Stimulated activated CD4-positive, alpha-beta T cell treated with anti-CD3 and anti-CD28 coated beads, Interleukin-4, amount 100 ng/mL, for 48 hours (primary cell): ENCODE measurements around the gene TLX1.

ENCODE experiments used
- DNase-seq, 2 donors: peaks; one replicate each; pipeline ENCODE4 v3.0.0-alpha.2; 2020; ENCODE audit warnings: low read depth in 2 of 2

TLX1 gene

DNA sequence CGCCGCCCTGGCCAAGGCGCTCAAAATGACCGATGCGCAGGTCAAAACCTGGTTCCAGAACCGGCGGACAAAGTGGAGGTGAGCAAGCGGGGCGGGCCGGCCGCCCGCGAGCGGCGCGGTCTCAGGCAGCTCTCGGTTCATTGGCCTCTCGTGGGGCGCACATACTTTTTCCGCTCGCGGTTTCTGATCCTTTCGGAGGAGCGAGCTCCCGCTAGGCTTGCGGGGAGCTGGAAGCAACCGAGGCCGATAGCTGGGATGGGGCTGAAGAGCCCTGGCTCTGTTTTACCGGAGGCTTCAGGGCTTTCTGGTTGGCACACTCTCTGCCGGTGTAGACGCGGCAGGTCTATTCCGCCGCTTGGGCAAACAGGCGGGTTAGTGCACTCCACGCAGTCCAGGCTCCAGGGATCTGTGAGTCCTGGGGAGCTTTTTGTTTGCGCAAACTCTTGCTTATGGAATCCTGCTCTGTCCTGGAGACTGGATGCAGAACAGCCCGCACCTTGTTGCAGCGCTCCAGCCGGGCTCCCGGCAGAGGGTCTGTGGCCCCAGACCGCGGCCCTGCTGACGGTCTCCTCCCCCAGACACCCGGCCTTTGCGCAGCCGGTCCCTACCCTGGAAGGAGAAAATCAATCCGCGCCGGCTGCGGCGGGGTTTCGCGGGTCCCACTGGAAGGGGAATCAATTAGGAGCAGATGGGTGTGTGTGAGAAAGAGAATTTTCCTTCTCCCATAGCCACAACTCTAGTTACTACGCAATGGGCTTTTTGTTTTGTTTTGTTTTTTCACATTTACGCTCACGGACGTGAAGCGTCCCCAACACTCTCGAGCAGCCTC lies 3.4 kb downstream of the TLX1 start:
- DNase-seq: no peak

GRCh38 chr10:101135141-101136006 lies 4.3 kb downstream of the TLX1 start:
- no peak for DNase-seq

DNA sequence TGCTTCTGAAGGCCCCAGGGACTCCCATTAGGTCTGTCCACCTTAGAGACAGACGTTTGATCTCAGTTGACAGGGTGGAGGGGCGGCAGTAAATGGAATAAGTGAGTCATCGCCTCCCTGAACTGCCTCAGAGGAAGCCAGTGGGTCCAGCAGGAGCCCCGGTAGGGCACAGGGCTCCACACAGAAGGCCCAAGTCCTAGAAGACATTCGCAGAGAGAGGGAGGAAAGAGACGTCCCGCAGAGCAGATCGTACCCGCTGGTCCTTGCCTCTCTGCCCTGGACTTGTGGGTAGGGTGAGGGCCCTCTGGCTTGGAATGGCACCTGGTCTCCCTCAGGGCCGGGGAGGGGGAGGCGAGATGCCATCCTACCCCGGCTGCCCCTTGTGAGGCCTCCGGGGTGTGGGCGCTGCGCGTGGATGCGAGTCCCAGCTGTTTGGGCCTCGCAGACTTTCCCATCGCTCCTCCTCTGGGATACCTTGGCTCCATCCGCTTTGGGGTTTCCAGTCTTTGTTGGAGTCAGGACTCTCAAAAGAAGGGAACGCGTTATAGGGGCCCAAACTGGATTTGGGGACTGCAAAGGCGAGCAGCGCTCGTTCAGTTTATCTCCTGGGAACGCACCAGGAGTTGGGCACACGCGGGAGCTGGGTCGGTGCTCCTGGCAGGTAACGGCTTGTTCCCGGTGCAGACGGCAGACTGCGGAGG lies 5.1 kb downstream of the TLX1 start:
- DNase-seq: no peak

DNA sequence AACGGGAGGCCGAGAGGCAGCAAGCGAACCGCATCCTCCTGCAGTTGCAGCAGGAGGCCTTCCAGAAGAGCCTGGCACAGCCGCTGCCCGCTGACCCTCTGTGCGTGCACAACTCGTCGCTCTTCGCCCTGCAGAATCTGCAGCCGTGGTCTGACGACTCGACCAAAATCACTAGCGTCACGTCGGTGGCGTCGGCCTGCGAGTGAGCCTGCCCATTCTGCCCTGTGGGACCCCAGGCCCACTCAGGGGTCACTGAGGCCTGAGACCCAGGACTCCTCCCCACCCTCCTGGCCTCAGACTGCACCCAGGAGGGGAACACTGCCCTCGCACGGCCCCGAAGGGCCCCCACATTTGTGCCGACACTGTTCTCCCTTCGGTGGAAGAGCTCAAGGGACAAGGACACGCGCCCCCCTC lies 5.6 kb downstream of the TLX1 start:
- DNase-seq: no peak

DNA sequence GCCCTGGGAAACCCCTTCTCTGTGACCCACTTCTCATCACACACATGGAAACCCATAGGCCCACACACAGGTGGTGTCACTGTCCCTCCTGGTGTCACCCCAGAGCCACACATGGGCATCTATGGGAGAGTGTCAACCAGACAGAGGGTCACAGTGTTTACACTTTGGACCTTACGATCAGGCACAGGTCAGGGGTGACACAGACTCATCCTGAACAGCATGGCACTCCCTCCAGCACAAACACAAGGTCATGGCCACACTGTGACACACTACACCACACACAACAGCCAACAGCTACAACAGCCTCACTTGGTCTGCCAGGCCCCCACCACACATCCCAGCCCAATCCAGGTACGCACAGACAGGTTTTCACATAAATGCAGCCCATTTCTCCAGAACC lies 6.2 kb downstream of the TLX1 start:
- DNase-seq: no peak

GRCh38 chr10:101138788-101139420 lies 7.8 kb downstream of the TLX1 start:
- DNase-seq: no peak

DNA sequence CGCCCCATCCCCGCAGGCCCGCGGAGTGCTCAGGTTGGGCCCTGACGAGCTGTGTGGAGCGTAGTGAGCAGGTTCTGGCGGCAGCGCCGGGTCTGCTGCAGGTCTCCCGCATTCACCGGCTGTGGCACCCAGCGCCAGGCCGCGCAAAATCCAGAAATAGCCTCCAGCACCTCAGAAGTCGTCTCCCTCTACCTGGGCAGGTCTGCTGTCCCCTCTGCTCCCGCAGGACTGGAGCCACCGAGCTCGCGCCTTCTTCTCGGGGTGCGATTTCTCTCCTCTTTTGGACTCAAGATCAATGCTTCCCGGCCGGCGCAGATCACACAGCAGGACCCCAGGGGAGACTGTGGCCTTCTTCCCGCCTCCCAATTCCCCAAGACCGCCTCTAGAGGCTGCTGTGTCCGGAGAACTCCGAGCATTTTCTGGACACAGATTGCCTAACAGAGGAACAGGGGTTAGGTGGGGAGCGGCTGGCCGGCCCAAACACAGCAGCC lies 8.4 kb downstream of the TLX1 start:
- DNase-seq: no peak

DNA sequence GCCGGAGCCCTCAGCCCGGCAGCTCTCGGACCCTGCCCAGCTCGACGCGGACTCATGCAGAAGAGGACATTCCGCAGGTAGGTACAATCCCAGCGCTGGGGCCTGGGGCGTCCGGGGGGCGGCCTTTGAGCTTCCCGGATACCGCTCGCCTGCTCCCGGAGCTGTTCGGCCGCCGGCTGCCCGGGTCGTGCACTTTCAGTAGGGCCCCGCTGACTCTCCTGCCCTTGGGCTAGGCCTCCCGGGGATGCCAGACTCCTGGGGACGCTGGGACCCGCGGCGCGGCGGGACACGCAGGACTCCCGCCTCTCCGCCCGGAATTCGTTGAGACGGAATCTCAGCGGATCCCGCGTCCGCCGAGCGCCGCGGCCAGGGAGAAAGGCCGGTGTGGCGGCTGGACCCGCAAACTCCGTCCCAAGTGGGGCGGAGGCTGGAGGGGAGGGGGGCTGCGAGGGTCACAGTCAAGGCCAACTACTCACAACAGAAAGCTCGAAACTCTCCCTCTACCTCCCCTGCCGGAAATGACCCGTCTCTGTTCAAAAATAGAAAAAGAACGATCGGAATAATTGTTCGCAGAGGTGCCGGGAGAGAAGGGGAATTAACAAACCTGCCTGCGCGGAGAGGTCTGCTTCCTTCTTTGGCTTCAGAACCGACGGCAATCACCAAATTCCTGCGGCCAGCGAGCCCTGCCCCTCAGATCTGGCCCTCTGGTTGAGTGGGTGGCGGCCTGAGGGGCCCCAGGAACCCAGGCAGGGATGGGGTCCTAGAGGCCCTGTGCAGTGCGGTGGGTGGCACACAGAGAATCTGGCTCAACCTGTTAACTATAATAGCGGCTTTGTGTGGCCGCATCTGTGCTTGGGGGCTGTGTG lies 9.2 kb downstream of the TLX1 start:
- DNase-seq: no peak

DNA sequence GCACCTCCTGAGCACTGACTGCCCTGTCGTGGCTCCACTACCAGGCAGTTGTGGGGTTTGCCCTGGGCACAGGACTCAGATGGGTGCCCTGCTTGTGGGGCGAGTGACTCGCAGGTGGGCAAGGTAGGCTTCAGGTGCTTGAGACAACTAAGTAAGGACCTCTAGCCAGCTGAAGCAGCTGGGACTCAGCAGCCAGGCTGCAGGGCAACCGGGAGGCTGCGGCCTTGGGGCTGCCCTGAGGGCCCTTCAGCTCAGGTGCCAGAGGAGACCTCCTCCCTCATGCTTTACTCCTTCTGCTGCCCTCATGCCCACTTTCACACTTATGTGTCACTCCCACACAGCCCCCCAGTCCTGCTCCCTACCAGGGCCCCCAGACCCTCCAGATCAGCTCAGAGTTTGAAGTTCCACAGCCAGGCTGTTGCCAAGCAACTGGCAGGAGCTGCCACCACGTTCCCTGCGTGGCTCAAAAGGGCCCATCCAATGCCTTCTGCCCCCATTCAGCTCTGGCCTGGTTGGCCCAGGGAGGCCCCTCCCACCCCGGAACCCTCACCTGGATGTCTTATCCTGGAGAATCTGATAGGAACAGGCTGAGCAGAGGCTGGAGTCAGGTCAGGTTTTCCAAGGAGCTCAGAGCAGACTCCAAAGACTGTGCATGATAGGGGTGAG lies 10.0 kb downstream of the TLX1 start:
- DNase-seq: no peak

- DNase-seq: peak; percentile 77 to 80
Observed at GRCh38 chr10:101141616-101142532, 10.8 kb downstream of the TLX1 start.

- no peak for DNase-seq
Observed at GRCh38 chr10:101142533-101143344, 11.6 kb downstream of the TLX1 start.

GRCh38 chr10:101143345-101143630 lies 12.2 kb downstream of the TLX1 start:
- no peak for DNase-seq

GRCh38 chr10:101144053-101144452 lies 13.0 kb downstream of the TLX1 start:
- DNase-seq: no peak

DNA sequence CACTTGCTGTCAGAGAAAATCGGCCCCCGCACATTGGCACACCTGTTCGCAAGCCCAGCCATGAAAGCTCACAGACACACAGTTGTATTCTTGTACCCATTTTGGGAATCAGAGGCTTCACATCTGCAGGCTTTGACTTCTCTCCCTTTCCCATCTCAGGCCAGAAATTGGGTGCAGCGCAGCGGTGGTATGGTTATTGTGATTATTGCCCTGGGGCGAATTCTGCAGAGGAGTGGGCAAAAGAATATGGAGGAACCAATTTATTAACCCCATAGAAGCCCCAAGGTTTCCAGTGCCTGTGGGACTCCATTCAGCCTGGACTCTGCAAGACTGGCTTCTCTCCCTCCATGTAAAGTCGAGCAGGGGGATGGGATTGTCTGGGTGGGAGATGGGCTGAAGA lies 14.0 kb downstream of the TLX1 start:
- no peak for DNase-seq

DNA sequence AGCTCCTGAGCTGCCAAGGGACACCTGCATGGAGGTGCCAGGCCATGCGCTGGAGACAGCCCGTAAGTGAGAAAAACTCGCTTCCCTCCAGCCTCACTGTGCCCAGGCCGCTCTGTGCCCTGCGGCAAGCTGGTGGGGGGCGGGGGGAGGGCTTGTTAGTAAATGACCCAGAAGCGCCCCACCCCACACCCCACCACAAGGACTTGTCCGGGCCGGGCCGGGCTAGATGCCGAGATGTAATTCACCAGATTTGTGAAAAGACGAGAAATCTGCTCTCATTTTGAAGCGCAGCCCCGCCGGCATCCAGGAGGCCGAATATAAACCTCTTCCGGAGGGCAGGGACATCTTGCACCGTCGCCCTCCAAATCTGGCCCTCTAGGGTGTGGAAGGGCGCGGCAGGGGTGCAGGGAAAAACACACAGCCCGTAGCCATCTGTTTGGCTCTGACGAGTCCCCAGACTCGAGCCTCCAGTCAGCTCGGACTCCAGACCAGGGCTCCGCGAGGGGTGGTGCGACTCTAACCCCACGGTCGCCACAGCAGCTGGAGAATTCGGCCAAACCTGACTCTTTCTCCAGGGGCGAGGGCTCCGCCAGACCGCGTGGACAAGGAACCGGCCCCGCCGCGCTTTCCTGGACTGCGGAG lies 14.8 kb downstream of the TLX1 start:
- DNase-seq: no peak

DNA sequence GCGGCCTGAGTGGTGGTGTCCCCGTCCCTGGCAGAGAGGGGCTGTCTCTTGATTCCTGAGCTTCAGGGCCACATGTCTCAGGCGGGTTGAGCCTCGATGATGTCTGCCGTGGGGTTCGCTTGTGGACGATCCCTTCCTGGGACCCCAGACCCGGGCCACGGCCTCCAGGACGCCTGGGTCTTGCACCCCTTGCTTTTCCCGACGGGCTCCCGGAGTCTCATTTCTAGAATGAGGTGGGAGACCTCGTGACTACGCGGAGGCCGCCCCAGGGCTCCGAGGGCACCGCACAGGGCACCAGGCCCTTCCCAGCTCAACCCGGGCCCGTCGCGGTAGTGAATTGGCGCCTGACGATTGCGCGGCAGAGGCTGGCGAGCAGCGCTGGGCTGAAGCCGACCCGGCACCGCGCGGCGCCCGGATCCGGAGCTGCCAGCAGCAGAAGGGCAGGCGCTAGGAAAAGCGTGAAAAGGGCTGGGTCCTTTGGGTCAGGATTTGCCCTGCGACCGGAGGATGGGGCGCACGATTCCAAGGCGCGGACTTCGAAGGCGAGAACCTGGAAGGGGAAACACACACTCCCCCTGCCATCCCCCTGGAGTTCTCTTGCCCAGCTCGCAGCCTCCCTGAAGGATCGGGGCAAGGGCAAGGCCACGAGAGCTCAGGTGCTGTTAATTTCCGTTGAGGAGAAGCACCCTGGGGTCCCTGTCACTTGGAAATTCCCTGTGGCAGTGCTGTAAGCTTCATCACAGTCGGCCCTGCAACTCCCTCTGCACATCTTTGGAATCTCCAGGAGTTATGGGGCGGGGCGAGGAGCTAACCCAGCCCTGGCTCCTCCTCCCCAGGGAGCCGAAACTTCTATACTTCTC lies 15.5 kb downstream of the TLX1 start:
- DNase-seq: no peak

- DNase-seq: no peak
Observed at GRCh38 chr10:101151395-101151794, 20.3 kb downstream of the TLX1 start.
